IMR-90 (cell line): ENCODE measurements around the gene B4GALT5. TPM values are rescaled to one million over a fixed set of nuclear protein-coding genes. Genes with fewer than 3 reads are reported as not detected.

ENCODE experiments used
- ATAC-seq: fragments of 200-7000 bp; cut with Tn5 transposase; 2 replicates; pipeline ENCODE4 v1.9.1; 2020; ENCODE audit warnings: low read depth, mild to moderate bottlenecking, moderate library complexity
- BruUV-seq: library from RNA; stranded (reverse); fragments of 400-500 nt; replicated peaks from 2 replicates; lab custom pipeline; 2021; lab: Mats Ljungman, UMichigan
- CTCF ChIA-PET: fragments of 300-600 bp; formaldehyde crosslinking; extraction: SDS; loops from one replicate; lab custom pipeline; 2021; ENCODE audit warnings: antibody characterized with exemption; lab: Yijun Ruan, JAX
- POLR2A ChIA-PET: fragments of 300-600 bp; sonication (Branson Sonifier 250); formaldehyde crosslinking; loops from one replicate; lab custom pipeline; 2022; ENCODE audit warnings: antibody characterized with exemption; ENCODE audit not compliant: unreplicated experiment; lab: Charles Lee
- DNase-seq: peaks from one replicate; pipeline ENCODE4 v3.0.0; 2013
- H2AFZ ChIP-seq: replicated peaks from 2 replicates; pipeline ENCODE3; 2013; ENCODE audit warnings: low read length, mild to moderate bottlenecking; ENCODE audit not compliant: poor library complexity
- H2AK5ac ChIP-seq: 2 replicates; pipeline ENCODE4 v1.6.1; 2013; ENCODE audit warnings: low read depth, low read length, inconsistent platforms
- H2AK9ac ChIP-seq: replicated peaks from 2 replicates; pipeline ENCODE3; 2013; ENCODE audit warnings: mild to moderate bottlenecking, low read depth, low read length, moderate library complexity; ENCODE audit not compliant: poor library complexity
- H2BK120ac ChIP-seq: 2 replicates; pipeline ENCODE4 v1.6.1; 2013; ENCODE audit warnings: low read depth, low read length, inconsistent platforms
- H2BK15ac ChIP-seq: 3 replicates; pipeline ENCODE4 v1.6.1; 2013; ENCODE audit warnings: low read depth, low read length, inconsistent platforms
- H2BK20ac ChIP-seq: 2 replicates; pipeline ENCODE4 v1.6.1; 2013; ENCODE audit warnings: low read depth, mild to moderate bottlenecking, inconsistent platforms, low read length, moderate library complexity
- H2BK5ac ChIP-seq: 2 replicates; pipeline ENCODE4 v1.6.1; 2013; ENCODE audit warnings: mild to moderate bottlenecking, low read depth, low read length, inconsistent platforms; ENCODE audit not compliant: poor library complexity, severe bottlenecking
- H3K14ac ChIP-seq: replicated peaks from 2 replicates; pipeline ENCODE4 v1.6.1; 2013; ENCODE audit warnings: low read depth, low read length, inconsistent platforms
- H3K18ac ChIP-seq: 2 replicates; pipeline ENCODE4 v1.6.1; 2013; ENCODE audit warnings: low read depth, low read length, control low read depth
- H3K23ac ChIP-seq: 2 replicates; pipeline ENCODE4 v1.6.1; 2013; ENCODE audit warnings: low read depth, low read length, inconsistent platforms
- H3K27ac ChIP-seq: 2 replicates; pipeline ENCODE4 v1.5.1; 2013; ENCODE audit warnings: mild to moderate bottlenecking, control low read depth, low read length; ENCODE audit not compliant: insufficient read depth
- H3K27me3 ChIP-seq: 2 replicates; pipeline ENCODE4 v1.6.1; 2013; ENCODE audit warnings: low read length; ENCODE audit not compliant: control insufficient read depth, insufficient read depth
- H3K36me3 ChIP-seq: 2 replicates; pipeline ENCODE4 v1.6.1; 2013; ENCODE audit warnings: low read length, mixed read lengths; ENCODE audit not compliant: control insufficient read depth, insufficient read depth
- H3K4ac ChIP-seq: 2 replicates; pipeline ENCODE4 v1.6.1; 2013; ENCODE audit warnings: low read depth, low read length, inconsistent platforms
- H3K4me1 ChIP-seq: 2 replicates; pipeline ENCODE4 v1.6.1; 2013; ENCODE audit warnings: low read length, mixed read lengths; ENCODE audit not compliant: control insufficient read depth, insufficient read depth
- H3K4me2 ChIP-seq: 2 replicates; pipeline ENCODE4 v1.6.1; 2013; ENCODE audit warnings: low read depth, mild to moderate bottlenecking, control low read depth, low read length, moderate library complexity
- H3K4me3 ChIP-seq: 2 replicates; pipeline ENCODE4 v1.5.1; 2013; ENCODE audit warnings: low read depth, mild to moderate bottlenecking, control low read depth, low read length, moderate library complexity; ENCODE audit not compliant: insufficient read depth
- H3K56ac ChIP-seq: 2 replicates; pipeline ENCODE4 v1.6.1; 2013; ENCODE audit warnings: low read length, inconsistent platforms; ENCODE audit not compliant: insufficient read depth; ENCODE audit errors: extremely low read depth
- H3K79me1 ChIP-seq, 2 experiments: 2 replicates each; pipeline ENCODE4 v1.6.1; 2013; ENCODE audit warnings: low read length in 2 of 2, inconsistent platforms in 1 of 2, low read depth in 1 of 2
- H3K9ac ChIP-seq: 2 replicates; pipeline ENCODE4 v1.6.1; 2013; ENCODE audit warnings: low read depth, low read length, control low read depth
- H3K9me1 ChIP-seq: 2 replicates; pipeline ENCODE4 v1.6.1; 2013; ENCODE audit warnings: low read length, inconsistent platforms; ENCODE audit not compliant: insufficient read depth
- H3K9me3 ChIP-seq: 2 replicates; pipeline ENCODE4 v1.6.1; 2013; ENCODE audit warnings: low read length; ENCODE audit not compliant: control insufficient read depth, insufficient read depth
- H4K20me1 ChIP-seq: 2 replicates; pipeline ENCODE4 v1.6.1; 2013; ENCODE audit warnings: low read length, inconsistent platforms; ENCODE audit not compliant: insufficient read depth
- H4K5ac ChIP-seq: 2 replicates; pipeline ENCODE4 v1.6.1; 2013; ENCODE audit warnings: mild to moderate bottlenecking, low read depth, low read length, control low read depth
- H4K8ac ChIP-seq, 2 experiments: 2 replicates each; pipeline ENCODE4 v1.6.1; 2013; ENCODE audit warnings: low read depth in 2 of 2, low read length in 2 of 2, control low read depth in 1 of 2, inconsistent platforms in 1 of 2
- H4K91ac ChIP-seq: 2 replicates; pipeline ENCODE4 v1.6.1; 2013; ENCODE audit warnings: low read depth, low read length, inconsistent platforms; ENCODE audit not compliant: insufficient read depth
- BHLHE40 ChIP-seq: fragments of 150-350 bp; IDR thresholded peaks from 2 replicates; pipeline ENCODE4 v1.6.1; 2016; ENCODE audit warnings: mild to moderate bottlenecking, low read depth, low read length
- CEBPB ChIP-seq: IDR thresholded peaks from 2 replicates; pipeline ENCODE4 v1.6.1; 2012; ENCODE audit warnings: low read depth, low read length, improper control_type of control experiment
- CHD1 ChIP-seq: IDR thresholded peaks from 2 replicates; pipeline ENCODE4 v1.6.1; 2012; ENCODE audit warnings: low read depth, low read length, improper control_type of control experiment
- FOS ChIP-seq: fragments of 150-350 bp; IDR thresholded peaks from 2 replicates; pipeline ENCODE4 v1.6.1; 2016; ENCODE audit warnings: low read depth, low read length
- MAFK ChIP-seq: IDR thresholded peaks from 2 replicates; pipeline ENCODE4 v1.6.1; 2012; ENCODE audit warnings: low read depth, low read length, improper control_type of control experiment
- MAZ ChIP-seq: IDR thresholded peaks from 2 replicates; pipeline ENCODE4 v1.6.1; 2012; ENCODE audit warnings: low read depth, mild to moderate bottlenecking, low read length, improper control_type of control experiment, moderate library complexity, borderline replicate concordance
- MXI1 ChIP-seq: IDR thresholded peaks from 2 replicates; pipeline ENCODE4 v1.6.1; 2012; ENCODE audit warnings: low read depth, mild to moderate bottlenecking, low read length, moderate library complexity, borderline replicate concordance
- NFE2L2 ChIP-seq: fragments of 150-350 bp; IDR thresholded peaks from 2 replicates; pipeline ENCODE4 v1.6.1; 2016; ENCODE audit warnings: low read depth, mild to moderate bottlenecking, low read length
- POLR2A ChIP-seq: IDR thresholded peaks from 2 replicates; pipeline ENCODE4 v1.6.1; 2012; ENCODE audit warnings: mild to moderate bottlenecking, low read depth, low read length
- RAD21 ChIP-seq: IDR thresholded peaks from 2 replicates; pipeline ENCODE4 v1.6.1; 2012; ENCODE audit warnings: low read length, improper control_type of control experiment
- RCOR1 ChIP-seq: IDR thresholded peaks from 2 replicates; pipeline ENCODE4 v1.6.1; 2012; ENCODE audit warnings: mild to moderate bottlenecking, low read length, improper control_type of control experiment; ENCODE audit not compliant: insufficient replicate concordance
- RFX5 ChIP-seq: IDR thresholded peaks from 2 replicates; pipeline ENCODE4 v1.8.0; 2012; ENCODE audit warnings: low read depth, mild to moderate bottlenecking, low read length, moderate library complexity
- SMC3 ChIP-seq: fragments of 150-350 bp; IDR thresholded peaks from 2 replicates; pipeline ENCODE4 v1.6.1; 2016; ENCODE audit warnings: low read depth, mild to moderate bottlenecking, antibody characterized with exemption, low read length, moderate library complexity
- WGBS, 2 experiments: methylation state at CpG; one replicate each; pipeline versions ENCODE4 v1.1.5 to v1.1.7; 2013; ENCODE audit warnings: missing lambda C conversion rate in 2 of 2; ENCODE audit not compliant: insufficient read length in 1 of 2; ENCODE audit errors: extremely low coverage in 2 of 2; 5-methylcytosine and 5-hydroxymethylcytosine counted together
- dilution Hi-C: fragments of 300-500 bp; cut with HindIII; formaldehyde crosslinking; loops from one replicate; pipeline ENCODE4 v1.14.3; 2018; ENCODE audit warnings: low sequenced_read_pairs; ENCODE audit not compliant: unreplicated experiment
- in situ Hi-C: fragments of 300-500 bp; cut with MboI; formaldehyde crosslinking; loops from 3 replicates; pipeline ENCODE4 v1.14.3; 2019; ENCODE audit warnings: low sequenced_read_pairs, inconsistent platforms, mixed read lengths
- intact Hi-C: fragments of 100-400 bp; cut with micrococcal nuclease; formaldehyde crosslinking; loops from 2 replicates; pipeline ENCODE4 v1.10.0; 2022
- polyA plus RNA-seq, 3 experiments: library from polyadenylated mRNA; depleted of rRNA; stranded (reverse); fragments of >200 nt; gene quantifications; 2 replicates each; pipeline ENCODE4 v1.2.3, GENCODE V29; 2012; ENCODE audit warnings: low replicate concordance in 1 of 3
- total RNA-seq: library from RNA; depleted of rRNA; stranded (reverse); fragments of >200 nt; gene quantifications from 2 replicates; pipeline ENCODE4 v1.2.3, GENCODE V29; 2012
- TF ChIP-seq, protein P1 (sequence below): fragments of 150-350 bp; IDR thresholded peaks from 2 replicates; pipeline ENCODE4 v1.6.1; 2016; ENCODE audit warnings: low read depth, mild to moderate bottlenecking, low read length, moderate library complexity, borderline replicate concordance
- TF ChIP-seq, protein P2 (sequence below): fragments of 150-350 bp; IDR thresholded peaks from 2 replicates; pipeline ENCODE4 v1.6.1; 2017; ENCODE audit warnings: mild to moderate bottlenecking, antibody characterized with exemption, low read length, low read depth
- TF ChIP-seq, protein P3 (sequence below): conservative IDR thresholded peaks from 2 replicates; pipeline ENCODE4 v1.5.1; 2012; ENCODE audit warnings: mild to moderate bottlenecking, low read depth, low read length, improper control_type of control experiment

B4GALT5 gene
- total and polyA plus RNA-seq, 2 of the 4 experiments (the other 2 are of a cell fraction) = 11.3 to 20.4 TPM

DNA sequence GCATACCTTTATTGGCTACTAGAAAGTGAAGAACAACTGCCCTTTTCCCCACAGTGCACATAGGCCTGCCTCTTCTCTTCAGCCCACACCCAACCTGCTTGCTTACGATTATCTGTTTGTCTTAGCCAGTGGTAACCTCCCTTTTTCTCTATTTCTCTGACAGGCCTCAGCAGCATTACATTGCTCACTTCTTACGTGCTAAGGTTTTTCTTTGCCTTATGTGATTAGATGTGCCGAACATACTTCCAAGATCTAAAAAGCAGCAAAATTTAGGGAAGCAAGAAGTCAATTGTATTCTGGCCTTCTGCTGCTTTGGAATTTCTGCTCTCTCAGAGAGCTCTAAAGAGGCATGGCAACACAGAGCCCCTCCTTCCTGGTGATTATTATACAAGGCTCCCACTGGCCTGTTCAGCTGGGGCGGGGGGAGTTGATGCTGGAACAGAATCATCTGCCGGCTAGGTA lies 7.0 kb downstream of the B4GALT5 start:
- ATAC-seq (no peak), DNase-seq (no peak)
- Histone ChIP-seq H3K9me3 (no peaks in the 10 kb centered on the region), H3K9ac (no peak overlapping the region), H2AK9ac (no peak overlapping the region), H3K23ac (no peak overlapping the region), H3K4me2 (no peak overlapping the region), H2AK5ac (no peak overlapping the region), H2BK20ac (no peak overlapping the region), H2BK15ac (no peak overlapping the region), H3K36me3 (no peaks in the 10 kb centered on the region), H2BK120ac (no peak overlapping the region), H3K4me1 (peaks cover 2% of the 10 kb centered on the region; the same call in 1 of the 2 replicates), H2AFZ (no peak overlapping the region), H3K79me1 (peaks cover 9 to 70% of the 10 kb centered on the region in 2 experiments; a peak in 3 of 4 replicates), H3K56ac (no peak overlapping the region), H3K9me1 (0 out of 2 replicates have a peak, but pooled peaks cover 4% of the 10 kb centered on the region), H3K27me3 (no peaks in the 10 kb centered on the region), H3K27ac (no peak overlapping the region), H4K5ac (no peak overlapping the region), H3K18ac (no peak overlapping the region), H4K91ac (no peak overlapping the region), H3K4me3 (no peak overlapping the region), H2BK5ac (no peak overlapping the region), H4K20me1 (peaks cover 71% of the 10 kb centered on the region), H3K14ac (no peak overlapping the region), H3K4ac (no peak overlapping the region), H4K8ac (no peak overlapping the region)
- 100% methylated on average over 1 of the region's 5 CpGs; no CpG with 5 or more reads in 1 of the 2 experiments for WGBS, 2 experiments
- dilution Hi-C loops = no loop called here
- intact Hi-C loops = no loop called here
- no TSS peak for BruUV-seq
- ChIA-PET CTCF (interaction anchor here (1.0 kb wide), 1 partner anchor 61 kb away, joined by 3 read pairs; no protein-coding TSS in a partner anchor), POLR2A (no interaction called here)
- TF ChIP-seq CHD1 (no peak), RFX5 (no peak), SMC3 (no peak), CEBPB (no peak), MAZ (no peak), FOS (no peak), POLR2A (no peak), RAD21 (no peak), MAFK (no peak), MXI1 (no peak), BHLHE40 (no peak), RCOR1 (no peak), NFE2L2 (no peak)
- TF ChIP-seq, protein P1, sequence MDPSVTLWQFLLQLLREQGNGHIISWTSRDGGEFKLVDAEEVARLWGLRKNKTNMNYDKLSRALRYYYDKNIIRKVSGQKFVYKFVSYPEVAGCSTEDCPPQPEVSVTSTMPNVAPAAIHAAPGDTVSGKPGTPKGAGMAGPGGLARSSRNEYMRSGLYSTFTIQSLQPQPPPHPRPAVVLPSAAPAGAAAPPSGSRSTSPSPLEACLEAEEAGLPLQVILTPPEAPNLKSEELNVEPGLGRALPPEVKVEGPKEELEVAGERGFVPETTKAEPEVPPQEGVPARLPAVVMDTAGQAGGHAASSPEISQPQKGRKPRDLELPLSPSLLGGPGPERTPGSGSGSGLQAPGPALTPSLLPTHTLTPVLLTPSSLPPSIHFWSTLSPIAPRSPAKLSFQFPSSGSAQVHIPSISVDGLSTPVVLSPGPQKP = no peak
- TF ChIP-seq, protein P2, sequence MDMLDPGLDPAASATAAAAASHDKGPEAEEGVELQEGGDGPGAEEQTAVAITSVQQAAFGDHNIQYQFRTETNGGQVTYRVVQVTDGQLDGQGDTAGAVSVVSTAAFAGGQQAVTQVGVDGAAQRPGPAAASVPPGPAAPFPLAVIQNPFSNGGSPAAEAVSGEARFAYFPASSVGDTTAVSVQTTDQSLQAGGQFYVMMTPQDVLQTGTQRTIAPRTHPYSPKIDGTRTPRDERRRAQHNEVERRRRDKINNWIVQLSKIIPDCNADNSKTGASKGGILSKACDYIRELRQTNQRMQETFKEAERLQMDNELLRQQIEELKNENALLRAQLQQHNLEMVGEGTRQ = no peak
- TF ChIP-seq, protein P3, sequence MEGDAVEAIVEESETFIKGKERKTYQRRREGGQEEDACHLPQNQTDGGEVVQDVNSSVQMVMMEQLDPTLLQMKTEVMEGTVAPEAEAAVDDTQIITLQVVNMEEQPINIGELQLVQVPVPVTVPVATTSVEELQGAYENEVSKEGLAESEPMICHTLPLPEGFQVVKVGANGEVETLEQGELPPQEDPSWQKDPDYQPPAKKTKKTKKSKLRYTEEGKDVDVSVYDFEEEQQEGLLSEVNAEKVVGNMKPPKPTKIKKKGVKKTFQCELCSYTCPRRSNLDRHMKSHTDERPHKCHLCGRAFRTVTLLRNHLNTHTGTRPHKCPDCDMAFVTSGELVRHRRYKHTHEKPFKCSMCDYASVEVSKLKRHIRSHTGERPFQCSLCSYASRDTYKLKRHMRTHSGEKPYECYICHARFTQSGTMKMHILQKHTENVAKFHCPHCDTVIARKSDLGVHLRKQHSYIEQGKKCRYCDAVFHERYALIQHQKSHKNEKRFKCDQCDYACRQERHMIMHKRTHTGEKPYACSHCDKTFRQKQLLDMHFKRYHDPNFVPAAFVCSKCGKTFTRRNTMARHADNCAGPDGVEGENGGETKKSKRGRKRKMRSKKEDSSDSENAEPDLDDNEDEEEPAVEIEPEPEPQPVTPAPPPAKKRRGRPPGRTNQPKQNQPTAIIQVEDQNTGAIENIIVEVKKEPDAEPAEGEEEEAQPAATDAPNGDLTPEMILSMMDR = no peak
- in situ Hi-C loops = no loop called here
